IgD-negative memory B cell (primary cell): ENCODE results near the gene CASK. TPM values are rescaled to one million over a fixed set of nuclear protein-coding genes. Genes with fewer than 3 reads are reported as not detected.

Experiments used
- H3K27ac Mint-ChIP-seq, 3 donors: one replicate each; pipeline ENCODE4 v1.8.0; 2020 to 2022; ENCODE audit warnings: mild to moderate bottlenecking in 3 of 3, mixed read lengths in 3 of 3, moderate library complexity in 1 of 3
- H3K27me3 Mint-ChIP-seq: one replicate; pipeline ENCODE4 v1.8.0; 2021; ENCODE audit warnings: mixed read lengths
- H3K36me3 Mint-ChIP-seq: one replicate; pipeline ENCODE4 v1.8.0; 2020; ENCODE audit warnings: mild to moderate bottlenecking, mixed read lengths
- H3K4me1 Mint-ChIP-seq, 3 donors: one replicate each; pipeline ENCODE4 v1.8.0; 2020 to 2022; ENCODE audit warnings: mixed read lengths in 3 of 3, mild to moderate bottlenecking in 1 of 3
- H3K4me3 Mint-ChIP-seq, 4 donors: one replicate each; pipeline ENCODE4 v1.8.0; 2020 to 2022; ENCODE audit warnings: mild to moderate bottlenecking in 4 of 4, mixed read lengths in 4 of 4, moderate library complexity in 3 of 4
- H3K9me3 Mint-ChIP-seq, 3 donors: one replicate each; pipeline ENCODE4 v1.8.0; 2020 to 2021; ENCODE audit warnings: mixed read lengths in 3 of 3, mild to moderate bottlenecking in 1 of 3
- polyA plus RNA-seq: library from polyadenylated mRNA; unstranded; fragments of 300-500 nt; fragmentation: Illumina TruSeq; gene quantifications from one replicate; pipeline ENCODE4 v1.2.3, GENCODE V29; 2021

The CASK gene
- polyA plus RNA-seq, 1 donor from 2014 or later: 4.3 TPM

DNA sequence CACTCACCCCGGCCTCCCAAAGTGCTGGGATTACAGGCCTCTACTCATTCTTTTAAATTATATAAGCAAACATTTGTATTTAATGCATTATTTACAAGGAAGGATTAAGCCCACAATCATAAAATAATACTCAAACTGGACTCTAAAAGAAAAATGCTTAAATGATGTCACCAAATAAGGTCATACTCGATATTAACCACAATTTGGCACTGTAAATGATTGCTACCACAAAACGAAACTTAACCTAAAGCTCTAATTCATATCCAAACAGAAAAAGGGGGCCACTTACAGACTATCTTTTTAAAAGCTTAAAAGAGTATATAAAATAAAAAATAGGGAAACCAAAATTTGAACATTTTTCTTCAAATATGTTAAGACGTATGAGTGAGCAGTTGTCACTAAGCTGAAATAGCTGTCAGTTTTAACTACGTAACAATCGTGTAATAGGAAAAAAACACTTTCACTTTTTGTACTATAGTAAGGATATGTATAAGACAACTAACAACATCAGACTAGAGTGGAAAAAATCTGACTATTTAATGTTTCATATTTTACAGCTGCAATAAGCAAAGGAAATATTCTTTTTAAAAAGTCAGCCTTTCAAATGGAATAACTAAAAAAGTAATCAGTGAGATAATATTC, 342.8 kb downstream of the CASK start:
- peaks cover 0 to 3% (median 2%) of the 10 kb centered on the region in 3 donors for H3K4me1 Mint-ChIP-seq
- no peaks in the 10 kb centered on the region for H3K9me3 Mint-ChIP-seq

GRCh38 chrX:41563876-41564275, 359.5 kb downstream of the CASK start:
- Mint-ChIP-seq H3K27me3 (no peaks in the 10 kb centered on the region), H3K4me3 (no peak overlapping the region), H3K4me1 (peaks cover 11 to 15% (median 13%) of the 10 kb centered on the region in 3 donors), H3K36me3 (no peaks in the 10 kb centered on the region), H3K27ac (no peak overlapping the region), H3K9me3 (peaks cover 0 to 3% (median 0%) of the 10 kb centered on the region in 3 donors)

More for the DNA sequence above, 342.8 kb downstream of the CASK start:
- Mint-ChIP-seq H3K27me3 (peaks cover 5% of the 10 kb centered on the region), H3K36me3 (peaks cover 18% of the 10 kb centered on the region), H3K4me3 (peak overlapping the region in 3 of 4 donors; percentile 19 to 55 (median 54)), H3K27ac (peak overlapping the region in 1 of 3 donors; percentile 39)

GRCh38 chrX:41561045-41561444, 362.3 kb downstream of the CASK start:
- Mint-ChIP-seq H3K4me3 (peak overlapping the region in 1 of 4 donors; percentile 3), H3K36me3 (no peaks in the 10 kb centered on the region), H3K27me3 (peaks cover 2% of the 10 kb centered on the region), H3K9me3 (no peaks in the 10 kb centered on the region), H3K27ac (no peak overlapping the region), H3K4me1 (peaks cover 18 to 19% (median 18%) of the 10 kb centered on the region in 3 donors)

GRCh38 chrX:41559235-41560052, 363.9 kb downstream of the CASK start:
- Mint-ChIP-seq H3K9me3 (no peaks in the 10 kb centered on the region), H3K27ac (peak overlapping the region in 2 of 3 donors; percentile 6 to 8), H3K4me3 (no peak overlapping the region), H3K27me3 (peaks cover 2% of the 10 kb centered on the region), H3K36me3 (no peaks in the 10 kb centered on the region), H3K4me1 (peaks cover 18 to 19% (median 18%) of the 10 kb centered on the region in 3 donors)

DNA sequence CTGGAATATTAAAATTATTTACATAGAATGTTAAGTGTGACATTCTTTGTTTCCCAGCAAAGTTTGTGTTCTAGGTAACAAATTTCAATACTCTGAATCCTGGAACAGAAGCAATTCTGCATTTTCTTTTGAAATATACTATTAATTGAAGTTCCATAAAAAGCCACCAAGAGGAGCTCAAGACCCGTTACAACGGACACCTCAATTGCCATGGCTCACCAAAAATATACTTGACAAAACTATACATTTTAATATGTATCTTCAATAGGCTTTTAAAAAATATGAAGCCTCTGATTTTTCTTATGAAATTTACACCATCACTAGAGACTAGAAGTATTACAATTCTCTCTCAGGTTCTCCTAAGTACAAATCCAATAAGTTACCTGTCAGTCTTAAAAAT, 364.8 kb downstream of the CASK start:
- peaks cover 2% of the 10 kb centered on the region for H3K27me3 Mint-ChIP-seq
- H3K4me3 Mint-ChIP-seq: no peak overlapping the region
- H3K36me3 Mint-ChIP-seq: no peaks in the 10 kb centered on the region
- H3K9me3 Mint-ChIP-seq: no peaks in the 10 kb centered on the region
- peaks cover 18 to 19% (median 18%) of the 10 kb centered on the region in 3 donors for H3K4me1 Mint-ChIP-seq
- H3K27ac Mint-ChIP-seq: no peak overlapping the region

DNA sequence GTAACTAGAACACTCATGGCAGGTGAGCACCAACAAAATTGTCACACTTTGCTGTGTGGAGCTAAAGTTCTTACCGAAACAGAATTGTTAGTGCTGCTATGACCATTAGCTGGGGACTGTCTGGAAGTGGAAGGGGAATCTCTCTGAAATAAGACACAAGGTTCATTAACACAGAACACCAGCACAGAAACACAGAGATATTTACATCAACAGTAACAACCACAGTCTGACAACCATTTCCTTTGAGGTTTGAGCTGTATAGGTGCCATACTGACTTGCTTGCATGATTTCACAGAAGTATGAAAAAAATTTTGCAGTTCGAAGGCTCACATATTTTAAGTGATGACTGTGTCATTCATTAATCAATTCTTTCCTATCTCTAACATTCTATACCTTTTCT, 366.4 kb downstream of the CASK start:
- Mint-ChIP-seq H3K27me3 (peaks cover 3% of the 10 kb centered on the region), H3K4me1 (peaks cover 18 to 19% (median 18%) of the 10 kb centered on the region in 3 donors), H3K36me3 (peaks cover 3% of the 10 kb centered on the region), H3K4me3 (peak overlapping the region in 1 of 4 donors; percentile 73), H3K27ac (no peak overlapping the region), H3K9me3 (no peaks in the 10 kb centered on the region)

DNA sequence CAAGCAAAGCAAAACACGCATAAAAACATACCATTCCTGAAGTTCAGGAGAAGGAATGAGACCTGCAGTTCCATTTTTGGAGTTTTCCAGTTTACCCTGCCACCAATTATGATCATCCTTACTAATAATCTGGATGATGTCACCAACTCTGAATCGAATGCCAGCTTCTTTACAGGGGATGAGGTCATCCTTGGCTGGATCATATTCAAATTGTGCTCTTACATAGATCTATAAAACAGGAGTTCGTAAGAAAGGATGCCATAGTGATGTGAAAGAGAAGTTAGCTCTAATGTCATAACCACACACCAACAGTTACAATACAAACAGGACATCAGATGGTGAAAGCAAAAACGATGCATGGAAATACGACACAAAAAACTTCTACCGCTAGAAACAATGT, 369.7 kb downstream of the CASK start:
- H3K9me3 Mint-ChIP-seq: no peaks in the 10 kb centered on the region
- peaks cover 3% of the 10 kb centered on the region for H3K36me3 Mint-ChIP-seq
- H3K27ac Mint-ChIP-seq: no peak overlapping the region
- H3K4me3 Mint-ChIP-seq: no peak overlapping the region
- H3K27me3 Mint-ChIP-seq: peaks cover 3% of the 10 kb centered on the region
- H3K4me1 Mint-ChIP-seq: peaks cover 2 to 5% (median 3%) of the 10 kb centered on the region in 3 donors

- Mint-ChIP-seq H3K9me3 (no peaks in the 10 kb centered on the region), H3K4me3 (no peak overlapping the region), H3K4me1 (no peaks in the 10 kb centered on the region), H3K36me3 (peaks cover 7% of the 10 kb centered on the region), H3K27me3 (peaks cover 1% of the 10 kb centered on the region), H3K27ac (no peak overlapping the region)
These were observed 374.9 kb downstream of the CASK start for GRCh38 chrX:41548411-41548810.

GRCh38 chrX:41543668-41544067, 379.7 kb downstream of the CASK start:
- H3K27ac Mint-ChIP-seq: no peak overlapping the region
- no peak overlapping the region for H3K4me3 Mint-ChIP-seq
- no peaks in the 10 kb centered on the region for H3K4me1 Mint-ChIP-seq
- peaks cover 9% of the 10 kb centered on the region for H3K36me3 Mint-ChIP-seq
- no peaks in the 10 kb centered on the region for H3K9me3 Mint-ChIP-seq
- no peaks in the 10 kb centered on the region for H3K27me3 Mint-ChIP-seq

GRCh38 chrX:41543025-41543424, 380.3 kb downstream of the CASK start:
- H3K4me1 Mint-ChIP-seq: no peaks in the 10 kb centered on the region
- H3K27me3 Mint-ChIP-seq: no peaks in the 10 kb centered on the region
- H3K27ac Mint-ChIP-seq: no peak overlapping the region
- H3K36me3 Mint-ChIP-seq: peaks cover 9% of the 10 kb centered on the region
- no peaks in the 10 kb centered on the region for H3K9me3 Mint-ChIP-seq
- H3K4me3 Mint-ChIP-seq: no peak overlapping the region

- Mint-ChIP-seq H3K4me1 (no peaks in the 10 kb centered on the region), H3K4me3 (no peak overlapping the region), H3K27ac (no peak overlapping the region), H3K9me3 (no peaks in the 10 kb centered on the region), H3K27me3 (no peaks in the 10 kb centered on the region), H3K36me3 (peaks cover 9% of the 10 kb centered on the region)
These were observed 380.8 kb downstream of the CASK start for GRCh38 chrX:41542536-41542935.

GRCh38 chrX:41542135-41542534, 381.2 kb downstream of the CASK start:
- Mint-ChIP-seq H3K4me1 (no peaks in the 10 kb centered on the region), H3K27ac (no peak overlapping the region), H3K27me3 (no peaks in the 10 kb centered on the region), H3K36me3 (peaks cover 7% of the 10 kb centered on the region), H3K4me3 (no peak overlapping the region), H3K9me3 (no peaks in the 10 kb centered on the region)

DNA sequence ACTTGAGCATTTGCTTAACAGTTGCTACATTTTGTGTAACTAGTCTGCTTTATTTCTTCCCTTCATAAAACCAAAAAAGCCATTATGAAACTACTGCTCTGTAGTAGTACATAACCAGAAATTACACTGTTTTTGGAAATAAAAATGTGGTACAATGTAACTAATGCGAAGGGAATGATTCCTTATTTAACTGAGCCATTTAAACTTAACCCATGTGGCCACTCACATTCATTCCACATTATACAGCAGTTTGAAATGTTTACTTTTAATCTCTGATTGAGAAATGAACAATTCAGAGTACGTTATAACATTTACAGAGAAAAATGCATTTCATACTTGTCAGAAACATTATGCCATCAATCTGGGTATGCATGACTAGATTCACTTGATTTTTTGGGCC, 382.0 kb downstream of the CASK start:
- Mint-ChIP-seq H3K9me3 (no peaks in the 10 kb centered on the region), H3K27ac (no peak overlapping the region), H3K27me3 (no peaks in the 10 kb centered on the region), H3K4me1 (no peaks in the 10 kb centered on the region), H3K4me3 (no peak overlapping the region), H3K36me3 (peaks cover 5% of the 10 kb centered on the region)

- Mint-ChIP-seq H3K27me3 (no peaks in the 10 kb centered on the region), H3K4me3 (no peak overlapping the region), H3K27ac (no peak overlapping the region), H3K9me3 (no peaks in the 10 kb centered on the region), H3K4me1 (no peaks in the 10 kb centered on the region), H3K36me3 (peaks cover 5% of the 10 kb centered on the region)
These were observed 384.6 kb downstream of the CASK start for GRCh38 chrX:41538707-41539106.

- H3K4me3 Mint-ChIP-seq: no peak overlapping the region
- no peaks in the 10 kb centered on the region for H3K36me3 Mint-ChIP-seq
- no peak overlapping the region for H3K27ac Mint-ChIP-seq
- no peaks in the 10 kb centered on the region for H3K4me1 Mint-ChIP-seq
- H3K27me3 Mint-ChIP-seq: peaks cover 4% of the 10 kb centered on the region
- no peaks in the 10 kb centered on the region for H3K9me3 Mint-ChIP-seq
These were observed 393.3 kb downstream of the CASK start for GRCh38 chrX:41530085-41530484.

DNA sequence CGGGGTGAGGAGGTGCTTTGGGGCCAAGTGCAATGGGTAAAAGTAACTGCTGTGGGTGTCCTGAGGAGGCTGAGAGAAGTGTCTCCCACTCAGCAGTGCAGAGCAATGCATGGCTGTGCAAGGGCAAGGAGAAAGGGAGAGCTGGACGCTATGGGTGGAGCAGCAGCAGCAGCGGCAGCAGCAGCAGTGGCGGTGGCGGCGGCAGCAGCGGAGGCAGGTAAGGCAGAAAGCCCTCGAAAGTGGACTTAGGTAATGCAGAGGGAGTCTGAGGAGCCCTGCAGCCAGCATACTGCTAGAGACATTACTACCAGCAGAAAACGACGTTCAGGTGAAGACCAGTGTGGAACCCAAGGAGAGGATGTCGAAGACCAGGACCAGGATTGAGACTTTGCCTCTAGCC, 394.1 kb downstream of the CASK start:
- no peak overlapping the region for H3K4me3 Mint-ChIP-seq
- no peaks in the 10 kb centered on the region for H3K9me3 Mint-ChIP-seq
- no peaks in the 10 kb centered on the region for H3K4me1 Mint-ChIP-seq
- H3K27me3 Mint-ChIP-seq: peaks cover 4% of the 10 kb centered on the region
- no peak overlapping the region for H3K27ac Mint-ChIP-seq
- no peaks in the 10 kb centered on the region for H3K36me3 Mint-ChIP-seq
